ENCODE results near the gene TMEM140.

The TMEM140 gene

GRCh38 chr7:135177028-135177696 is 29.3 kb downstream of the TMEM140 start:
- no peak for DNase-seq

DNA sequence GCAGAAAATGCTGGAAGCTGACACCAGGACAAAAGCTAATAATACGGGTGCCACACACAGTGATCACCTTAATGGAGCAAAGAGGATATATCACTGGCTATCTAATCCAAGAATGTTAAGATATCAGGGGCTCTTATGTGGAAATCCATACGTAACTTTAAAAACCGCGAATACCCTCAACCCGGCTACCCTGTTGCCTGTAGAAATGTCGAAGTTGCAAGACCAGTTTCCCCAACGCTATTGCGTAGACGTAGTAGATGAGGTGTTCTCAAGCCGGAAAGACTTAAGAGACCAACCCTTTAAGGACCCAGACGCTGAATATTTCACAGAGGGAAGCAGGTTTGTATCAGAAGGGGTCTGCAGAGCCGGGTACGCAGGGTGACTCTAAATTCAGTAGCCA is 30.5 kb downstream of the TMEM140 start:
- DNase-seq = no peak

- DNase-seq = no peak
Observed at GRCh38 chr7:135179321-135179925, 31.6 kb downstream of the TMEM140 start.

GRCh38 chr7:135180122-135180521 is 32.2 kb downstream of the TMEM140 start:
- DNase-seq = no peak

DNA sequence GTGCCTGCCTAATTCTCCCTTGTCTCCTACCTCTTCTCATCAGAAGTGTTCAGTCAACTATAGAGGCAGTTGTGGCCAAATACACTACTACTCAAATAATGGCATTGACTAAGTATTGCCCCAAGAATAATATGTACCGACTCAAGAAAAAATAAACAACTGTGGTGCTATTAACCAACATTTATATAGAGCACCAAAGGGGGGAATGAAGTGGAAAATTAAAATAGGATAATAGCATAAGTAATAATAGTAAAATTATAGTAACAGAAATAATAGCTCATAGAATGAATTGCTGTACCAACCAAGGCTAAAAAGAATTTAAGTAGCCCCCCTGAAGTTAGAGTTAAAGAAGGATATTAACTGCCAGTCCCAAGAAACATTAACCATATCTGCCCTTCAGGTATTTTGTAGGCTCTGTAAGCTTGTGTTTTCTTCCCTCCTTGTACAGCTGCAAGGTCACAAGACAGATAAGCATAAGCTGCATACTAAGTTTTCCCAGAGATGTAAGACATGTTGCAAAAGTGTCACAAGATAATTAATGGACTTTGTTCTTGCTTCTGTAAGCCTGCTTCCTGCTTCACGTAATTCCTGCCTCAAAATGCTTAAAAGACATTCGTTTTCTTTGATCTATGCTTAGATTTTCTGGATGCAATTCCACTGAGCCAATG is 33.5 kb downstream of the TMEM140 start:
- no peak for DNase-seq

GRCh38 chr7:135181929-135182678 is 34.2 kb downstream of the TMEM140 start:
- DNase-seq = no peak

DNA sequence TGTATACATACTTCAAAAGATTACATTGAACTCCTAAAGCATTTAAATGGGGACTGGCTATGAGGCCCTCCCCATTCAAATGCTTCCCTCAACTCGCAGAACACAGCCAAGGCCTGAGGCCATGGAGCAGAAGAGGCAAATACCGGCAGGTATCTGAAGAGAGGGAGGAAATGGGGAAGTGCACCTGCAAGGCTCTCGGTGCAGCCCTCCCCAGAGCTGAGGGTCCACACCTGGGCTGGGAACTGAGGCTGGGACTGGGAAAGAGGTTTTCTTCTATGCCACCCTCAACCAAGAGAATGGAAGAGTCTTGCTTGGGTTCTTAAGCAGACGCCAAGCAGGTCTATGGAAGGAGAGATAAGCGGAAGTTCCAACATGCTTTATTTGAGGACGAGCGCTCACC is 35.6 kb downstream of the TMEM140 start:
- no peak for DNase-seq

- DNase-seq = no peak
Observed at GRCh38 chr7:135184254-135184841, 36.5 kb downstream of the TMEM140 start.

DNA sequence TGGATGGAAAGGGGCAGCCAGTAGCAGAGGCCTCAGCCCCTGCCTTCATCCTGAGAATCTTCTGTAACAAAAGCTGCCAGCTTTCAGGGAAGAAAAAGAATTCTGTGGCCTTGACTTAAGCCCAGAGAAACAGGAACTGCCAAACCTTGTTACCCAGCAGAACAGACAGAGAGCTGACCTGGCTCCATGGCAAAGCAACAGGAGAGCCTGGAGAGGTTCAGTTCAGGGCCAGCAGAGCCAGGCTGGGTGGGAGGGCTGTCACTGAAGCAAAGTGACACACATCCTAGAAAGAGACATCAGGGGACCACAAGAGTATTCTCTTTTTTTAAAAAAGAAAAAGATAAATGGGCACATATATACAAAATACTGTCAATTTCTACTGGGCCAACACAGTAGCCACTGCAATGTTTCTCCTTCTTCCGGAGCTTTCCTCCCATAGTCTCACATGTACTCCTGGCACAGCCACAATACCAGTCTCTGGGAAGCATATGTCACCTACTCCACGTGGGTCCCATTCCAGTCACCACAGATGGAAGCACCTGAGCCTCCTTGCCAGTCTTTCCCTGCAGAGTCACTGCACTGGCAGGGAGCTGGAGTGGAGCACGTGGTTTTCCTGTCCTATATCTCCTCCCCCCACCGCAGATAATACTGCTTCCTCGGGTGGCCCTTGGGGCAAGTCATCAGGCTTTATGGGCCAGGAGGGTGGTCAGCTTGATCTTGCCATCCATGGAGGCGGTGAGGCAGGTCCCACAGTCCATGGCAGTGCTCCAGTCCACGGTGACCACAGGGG is 37.8 kb downstream of the TMEM140 start:
- no peak for DNase-seq

DNA sequence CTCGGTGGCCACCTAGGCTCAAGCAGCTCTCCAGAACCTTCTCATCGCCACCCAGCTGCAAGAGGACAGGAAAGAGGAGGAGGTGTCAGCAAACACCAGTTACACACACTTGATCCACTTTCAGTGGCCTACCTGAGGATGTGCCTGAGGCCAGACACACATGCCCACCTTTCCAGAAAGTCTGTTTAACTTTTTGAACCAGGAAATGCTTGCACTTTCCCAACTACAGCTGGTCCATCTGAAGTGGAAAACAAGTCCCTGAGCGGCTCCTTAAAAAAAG is 38.3 kb downstream of the TMEM140 start:
- no peak for DNase-seq

DNA sequence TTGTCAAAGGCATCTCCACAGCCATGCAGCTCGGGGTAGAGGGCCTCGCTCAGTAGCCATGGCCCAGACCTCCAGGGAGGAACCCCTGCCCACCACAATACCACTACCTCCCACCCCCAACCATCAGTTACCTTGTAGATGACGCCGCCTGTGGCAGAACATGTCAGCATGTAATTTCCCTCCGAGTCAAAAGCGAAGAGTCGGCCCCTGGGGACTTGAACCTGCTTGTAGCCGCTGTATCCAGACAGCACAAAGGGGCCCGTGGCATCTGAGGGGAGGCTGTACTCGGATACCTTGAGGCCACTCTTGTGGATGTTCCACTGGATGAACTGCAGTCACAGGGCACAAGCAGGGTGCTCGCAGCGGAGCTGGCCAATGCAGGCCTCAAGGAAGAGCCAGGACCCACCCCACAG is 39.0 kb downstream of the TMEM140 start:
- DNase-seq = no peak

GRCh38 chr7:135188298-135188984 is 40.6 kb downstream of the TMEM140 start:
- DNase-seq = no peak

DNA sequence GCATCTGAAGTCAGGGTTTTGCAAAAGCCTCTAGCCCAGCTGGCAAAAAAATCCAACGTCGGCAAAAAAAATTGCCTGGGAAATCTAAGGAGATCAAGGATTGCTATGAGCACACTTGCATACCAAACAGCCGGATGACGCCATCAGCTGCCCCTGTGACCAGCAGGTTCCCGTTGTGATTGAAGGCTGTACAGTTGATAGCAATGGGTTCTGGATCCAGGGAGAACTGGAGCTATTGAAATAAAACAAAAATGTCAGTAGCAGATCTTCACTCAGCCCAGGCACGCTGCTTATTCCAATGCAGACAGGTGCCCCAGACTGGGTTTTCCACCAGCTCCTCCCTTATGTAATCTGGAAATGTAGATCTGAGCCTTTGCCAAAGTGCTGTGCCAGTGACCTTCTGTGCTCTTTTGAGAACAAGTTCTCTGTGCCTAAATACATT is 41.4 kb downstream of the TMEM140 start:
- no peak for DNase-seq

GRCh38 chr7:135189961-135190360 is 42.1 kb downstream of the TMEM140 start:
- DNase-seq = no peak

DNA sequence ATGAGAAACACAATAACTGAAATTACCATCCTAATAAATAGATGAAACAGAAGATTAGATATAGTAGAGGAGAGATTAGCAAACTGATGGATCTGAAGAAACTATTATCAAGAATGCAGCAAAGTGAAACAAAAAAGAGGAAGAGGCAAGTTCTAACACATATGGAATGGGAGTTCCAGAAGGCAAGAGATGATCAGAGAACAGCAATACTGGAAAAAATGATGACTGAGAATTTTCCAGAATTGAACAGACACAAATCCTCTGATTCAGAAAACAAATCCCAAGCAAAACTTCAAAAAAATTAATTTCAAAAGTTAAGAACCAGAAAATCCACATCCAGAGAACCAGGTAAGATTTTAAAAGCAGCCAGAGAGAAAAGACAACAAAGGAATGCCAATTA is 42.8 kb downstream of the TMEM140 start:
- DNase-seq = no peak

DNA sequence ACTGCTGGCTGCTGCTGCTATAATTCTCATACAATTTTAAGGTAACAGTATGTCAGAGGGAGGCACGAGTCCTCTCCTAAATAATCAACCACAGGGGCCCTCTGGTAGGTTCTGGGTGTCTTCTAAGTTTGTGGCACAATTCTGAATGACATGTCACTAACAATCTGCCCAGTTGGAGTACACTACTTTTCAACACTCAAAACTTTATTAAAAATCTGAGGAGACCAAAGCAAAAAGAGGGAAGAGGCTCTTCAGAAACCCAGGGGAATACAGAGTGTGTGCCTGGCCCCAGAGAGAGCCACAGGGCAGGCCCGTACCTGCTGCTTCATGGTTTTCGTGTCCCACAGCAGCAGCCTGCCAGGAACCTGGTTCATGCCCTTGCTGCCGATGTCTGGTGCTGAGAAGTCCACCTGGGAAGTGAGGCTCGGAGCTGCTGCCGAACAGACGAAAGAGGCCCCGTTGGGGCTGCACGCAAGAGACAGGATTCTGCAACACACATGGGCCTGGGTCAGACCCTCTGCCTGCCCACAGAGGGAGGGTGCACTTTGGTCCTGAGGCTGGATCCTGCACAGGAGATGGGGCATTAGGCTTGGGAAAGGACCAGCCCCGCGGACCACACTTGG is 45.2 kb downstream of the TMEM140 start:
- DNase-seq = no peak

- no peak for DNase-seq
Observed at GRCh38 chr7:135193615-135194081, 45.8 kb downstream of the TMEM140 start.

- no peak for DNase-seq
Observed at GRCh38 chr7:135194494-135195095, 46.7 kb downstream of the TMEM140 start.

DNA sequence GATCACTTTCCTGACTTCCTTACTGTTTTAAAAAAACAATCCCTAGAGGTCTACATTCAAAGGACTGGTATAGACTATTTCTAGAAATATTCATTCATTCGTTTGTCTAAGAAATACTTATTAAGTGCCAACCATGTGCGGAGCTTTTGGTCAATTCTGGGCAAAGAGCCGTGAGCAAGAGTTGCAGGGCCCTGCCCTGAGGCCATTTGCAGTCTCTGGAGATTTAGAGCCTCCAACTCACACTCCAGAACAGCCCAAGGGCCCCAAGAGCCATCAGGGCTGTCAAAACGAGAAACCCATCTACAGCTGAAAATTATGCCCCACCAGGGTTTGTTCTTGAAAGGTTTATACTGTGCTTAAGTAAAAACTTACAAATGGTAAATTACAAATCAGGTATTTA is 47.3 kb downstream of the TMEM140 start:
- no peak for DNase-seq

- DNase-seq = no peak
Observed at GRCh38 chr7:135195968-135196629, 48.2 kb downstream of the TMEM140 start.

Measured in NCI-H1048 (cell line).